OCI-LY7 (cell line): ENCODE results near the gene TPST1.

ENCODE experiments used
- CTCF ChIP-seq: fragments of 200-600 bp; sonication (generic); conservative IDR thresholded peaks from 2 replicates; pipeline ENCODE4 v1.5.1; 2014; ENCODE audit warnings: mild to moderate bottlenecking, antibody characterized with exemption, low read length, moderate library complexity, mixed read lengths
- EZH2phosphoT487 ChIP-seq: fragments of 200-600 bp; sonication (generic); IDR thresholded peaks from 2 replicates; pipeline ENCODE4 v1.6.1; 2018; ENCODE audit warnings: low read depth, borderline replicate concordance, mild to moderate bottlenecking, mixed run types, antibody characterized with exemption, low read length, moderate library complexity, mixed read lengths

GRCh38 chr7:66400400-66400799, 195.3 kb downstream of the TPST1 start:
- no peak for TF ChIP-seq CTCF
- no peak for TF ChIP-seq EZH2phosphoT487
